Mucosa of descending colon (tissue), 3 donors: ENCODE results near the gene DNM3. TPM values are rescaled to one million over a fixed set of nuclear protein-coding genes. Genes with fewer than 3 reads are reported as not detected.

Source experiments
- ATAC-seq: fragments of 200-7000 bp; cut with Tn5 transposase; one replicate; pipeline ENCODE4 v1.9.1; 2020; ENCODE audit warnings: mild to moderate bottlenecking, moderate library complexity
- DNase-seq, 3 donors: peaks; one replicate each; pipeline ENCODE4 v3.0.0-alpha.2; 2020
- H3K36me3 ChIP-seq: fragments of 200-600 bp; one replicate; pipeline ENCODE4 v1.8.0; 2021; ENCODE audit warnings: low read depth, mild to moderate bottlenecking
- H3K4me1 ChIP-seq: fragments of 200-600 bp; one replicate; pipeline ENCODE4 v1.8.0; 2021; ENCODE audit warnings: low read depth, mild to moderate bottlenecking
- H3K4me3 ChIP-seq: fragments of 200-600 bp; one replicate; pipeline ENCODE4 v1.8.0; 2021; ENCODE audit warnings: mild to moderate bottlenecking
- H3K9me3 ChIP-seq: fragments of 200-600 bp; one replicate; pipeline ENCODE4 v1.8.0; 2021; ENCODE audit warnings: mild to moderate bottlenecking
- CTCF ChIP-seq: fragments of 200-600 bp; IDR thresholded peaks from one replicate; pipeline ENCODE4 v1.8.0; 2022; ENCODE audit warnings: antibody characterized with exemption, mild to moderate bottlenecking
- intact Hi-C, 2 donors: fragments of 100-400 bp; cut with DNase I in 1 of 2; cut with micrococcal nuclease in 1 of 2; formaldehyde crosslinking; loops; one replicate each; pipeline versions ENCODE4 v1.11.0 to v1.11.1; 2022; cut with DNase I, micrococcal nuclease
- total RNA-seq, 3 donors: library from RNA; stranded (reverse); fragmentation: NEBNext Ultra II Directional in 2 of 3; extraction: Animal tissue kit (Norgen Biotek cat#: 25700) in 2 of 3; gene quantifications; one replicate each; pipeline versions ENCODE4 v1.2.1 to v1.2.4, GENCODE V29; 2021 to 2023
- donor health status: DM: no; HTN: no; CAD: no; lungs with moderate emphysema.
- donor health status: DM: no; HTN: no; CAD: no.
- donor health status: DM: no; HTN: yes; CAD: no.

Gene DNM3
- total RNA-seq, 3 donors from 2014 or later: 1.4 to 6.4 (median 2.1) TPM

GRCh38 chr1:171860696-171861095 is 19.4 kb downstream of the DNM3 start:
- intact Hi-C loops: no loop called here

GRCh38 chr1:171863531-171863930 is 22.2 kb downstream of the DNM3 start:
- Histone ChIP-seq H3K9me3 (no peaks in the 10 kb centered on the region), H3K4me1 (no peaks in the 10 kb centered on the region), H3K4me3 (no peak overlapping the region), H3K36me3 (no peaks in the 10 kb centered on the region)
- ATAC-seq: no peak
- TF ChIP-seq CTCF: no peak
- DNase-seq: no peak
- intact Hi-C loops: no loop called here

More at GRCh38 chr1:171860696-171861095, 19.4 kb downstream of the DNM3 start:
- Histone ChIP-seq H3K4me3 (no peak overlapping the region), H3K9me3 (no peaks in the 10 kb centered on the region), H3K4me1 (no peaks in the 10 kb centered on the region), H3K36me3 (no peaks in the 10 kb centered on the region)
- DNase-seq (no peak), ATAC-seq (no peak)
- no peak for TF ChIP-seq CTCF

GRCh38 chr1:171864308-171864707 is 23.0 kb downstream of the DNM3 start:
- TF ChIP-seq CTCF: no peak

GRCh38 chr1:171865106-171865505 is 23.8 kb downstream of the DNM3 start:
- ATAC-seq (no peak), DNase-seq (no peak)
- Histone ChIP-seq H3K4me3 (no peak overlapping the region), H3K4me1 (no peaks in the 10 kb centered on the region), H3K36me3 (no peaks in the 10 kb centered on the region), H3K9me3 (no peaks in the 10 kb centered on the region)
- TF ChIP-seq CTCF: no peak
- intact Hi-C loops: no loop called here

More at GRCh38 chr1:171864308-171864707, 23.0 kb downstream of the DNM3 start:
- ATAC-seq: no peak
- no peaks in the 10 kb centered on the region for H3K4me1 ChIP-seq
- no peaks in the 10 kb centered on the region for H3K9me3 ChIP-seq
- DNase-seq: no peak
- no peaks in the 10 kb centered on the region for H3K36me3 ChIP-seq
- intact Hi-C loops: no loop called here
- no peak overlapping the region for H3K4me3 ChIP-seq

- H3K4me1 ChIP-seq: no peaks in the 10 kb centered on the region
- intact Hi-C loops: no loop called here
- ATAC-seq: no peak
- no peak for DNase-seq
- H3K9me3 ChIP-seq: no peaks in the 10 kb centered on the region
- H3K4me3 ChIP-seq: no peak overlapping the region
- TF ChIP-seq CTCF: no peak
- H3K36me3 ChIP-seq: no peaks in the 10 kb centered on the region
Observed at GRCh38 chr1:171867236-171867635, 25.9 kb downstream of the DNM3 start.

GRCh38 chr1:171868217-171868803 is 27.0 kb downstream of the DNM3 start:
- Histone ChIP-seq H3K36me3 (no peaks in the 10 kb centered on the region), H3K9me3 (no peaks in the 10 kb centered on the region), H3K4me3 (no peak overlapping the region), H3K4me1 (no peaks in the 10 kb centered on the region)
- intact Hi-C loops: no loop called here
- ATAC-seq: no peak
- DNase-seq: peak in 1 of 3 donors; percentile 3
- no peak for TF ChIP-seq CTCF
